Esophagus (tissue), 2 donors: ENCODE results near the gene ZBTB42. TPM values are rescaled to one million over a fixed set of nuclear protein-coding genes. Genes with fewer than 3 reads are reported as not detected.

Experiments used
- H3K27ac ChIP-seq, 2 donors: one replicate each; pipeline ENCODE4 v1.5.1; 2013; ENCODE audit warnings: low read depth in 2 of 2, mild to moderate bottlenecking in 2 of 2, inconsistent platforms in 1 of 2, low read length in 1 of 2, moderate library complexity in 1 of 2
- H3K27me3 ChIP-seq, 2 donors: one replicate each; pipeline ENCODE4 v1.6.1; 2013; ENCODE audit warnings: low read length in 2 of 2, control low read depth in 1 of 2, mild to moderate bottlenecking in 1 of 2; ENCODE audit not compliant: insufficient read depth in 2 of 2, control insufficient read depth in 1 of 2
- H3K36me3 ChIP-seq, 2 donors: one replicate each; pipeline ENCODE4 v1.6.1; 2013; ENCODE audit warnings: low read length in 1 of 2; ENCODE audit not compliant: control insufficient read depth in 2 of 2, insufficient read depth in 2 of 2
- H3K4me1 ChIP-seq, 2 donors: one replicate each; pipeline ENCODE4 v1.6.1; 2013; ENCODE audit warnings: low read length in 1 of 2; ENCODE audit not compliant: control insufficient read depth in 2 of 2, insufficient read depth in 2 of 2
- H3K4me3 ChIP-seq, 2 donors: one replicate each; pipeline ENCODE4 v1.5.1; 2013; ENCODE audit warnings: low read length in 2 of 2, mild to moderate bottlenecking in 2 of 2, low read depth in 1 of 2, moderate library complexity in 1 of 2
- H3K9me3 ChIP-seq, 2 donors: one replicate each; pipeline ENCODE4 v1.6.1; 2013; ENCODE audit warnings: mild to moderate bottlenecking in 2 of 2, low read depth in 1 of 2, low read length in 1 of 2, moderate library complexity in 1 of 2; ENCODE audit not compliant: control insufficient read depth in 2 of 2, insufficient read depth in 1 of 2
- WGBS, 2 donors: extraction: QIAGEN DNeasy Blood & Tissue Kit; methylation state at CpG; one replicate each; pipeline ENCODE4 v1.1.7; 2013; 5-methylcytosine and 5-hydroxymethylcytosine counted together
- polyA plus RNA-seq, 2 donors: library from polyadenylated mRNA; stranded (reverse); fragments of 200-250 nt; gene quantifications; one replicate each; pipeline ENCODE4 v1.2.3, GENCODE V29; 2013
- donor health status: healthy with polysubstance abuse.
- donor health status: Bipolar disorder and iron deficiency.

The ZBTB42 gene
- polyA plus RNA-seq, 2 donors = 5.0 TPM

GRCh38 chr14:104782086-104782807 is 18.7 kb upstream of the ZBTB42 start:
- WGBS, 2 donors = 89 to 90% methylated on average over 27 to 28 of the region's 28 CpGs
- H3K27ac ChIP-seq = no peak overlapping the region
- no peaks in the 10 kb centered on the region for H3K27me3 ChIP-seq
- H3K4me1 ChIP-seq = peaks cover 2 to 8% of the 10 kb centered on the region in 2 donors
- peaks cover 0 to 22% of the 10 kb centered on the region in 2 donors for H3K36me3 ChIP-seq
- H3K4me3 ChIP-seq = no peak overlapping the region
- no peaks in the 10 kb centered on the region for H3K9me3 ChIP-seq

- no peak overlapping the region for H3K27ac ChIP-seq
- peaks cover 4 to 10% of the 10 kb centered on the region in 2 donors for H3K4me1 ChIP-seq
- peaks cover 0 to 24% of the 10 kb centered on the region in 2 donors for H3K36me3 ChIP-seq
- H3K4me3 ChIP-seq = no peak overlapping the region
- no peaks in the 10 kb centered on the region for H3K9me3 ChIP-seq
- WGBS, 2 donors = 83 to 89% methylated on average over 12 to 13 of the region's 13 CpGs
- H3K27me3 ChIP-seq = no peaks in the 10 kb centered on the region
Measured at GRCh38 chr14:104782808-104783139, 18.1 kb upstream of the ZBTB42 start.

GRCh38 chr14:104783484-104784217 is 17.2 kb upstream of the ZBTB42 start:
- Histone ChIP-seq H3K27me3 (no peaks in the 10 kb centered on the region), H3K9me3 (no peaks in the 10 kb centered on the region), H3K4me3 (no peak overlapping the region), H3K36me3 (peaks cover 0 to 26% of the 10 kb centered on the region in 2 donors), H3K4me1 (peaks cover 5 to 13% of the 10 kb centered on the region in 2 donors), H3K27ac (no peak overlapping the region)
- WGBS, 2 donors = 70 to 84% methylated on average over 16 of the region's 16 CpGs

- WGBS, 2 donors = 76 to 79% methylated on average over 9 of the region's 9 CpGs
- Histone ChIP-seq H3K4me1 (peaks cover 6 to 11% of the 10 kb centered on the region in 2 donors), H3K9me3 (no peaks in the 10 kb centered on the region), H3K4me3 (no peak overlapping the region), H3K27ac (no peak overlapping the region), H3K36me3 (peaks cover 0 to 31% of the 10 kb centered on the region in 2 donors), H3K27me3 (no peaks in the 10 kb centered on the region)
Measured at GRCh38 chr14:104784218-104784568, 16.7 kb upstream of the ZBTB42 start.

- 69 to 71% methylated on average over 35 to 36 of the region's 36 CpGs for WGBS, 2 donors
- peaks cover 6 to 13% of the 10 kb centered on the region in 2 donors for H3K4me1 ChIP-seq
- no peaks in the 10 kb centered on the region for H3K9me3 ChIP-seq
- H3K36me3 ChIP-seq = peaks cover 0 to 31% of the 10 kb centered on the region in 2 donors
- no peaks in the 10 kb centered on the region for H3K27me3 ChIP-seq
- no peak overlapping the region for H3K4me3 ChIP-seq
- H3K27ac ChIP-seq = no peak overlapping the region
Measured at GRCh38 chr14:104784846-104785707, 15.8 kb upstream of the ZBTB42 start.

GRCh38 chr14:104785708-104786080 is 15.2 kb upstream of the ZBTB42 start:
- WGBS, 2 donors = 83 to 86% methylated on average over 13 of the region's 13 CpGs
- Histone ChIP-seq H3K4me3 (no peak overlapping the region), H3K4me1 (peaks cover 6 to 17% of the 10 kb centered on the region in 2 donors), H3K36me3 (peaks cover 0 to 32% of the 10 kb centered on the region in 2 donors), H3K27ac (no peak overlapping the region), H3K27me3 (no peaks in the 10 kb centered on the region), H3K9me3 (no peaks in the 10 kb centered on the region)

- no peaks in the 10 kb centered on the region for H3K27me3 ChIP-seq
- H3K9me3 ChIP-seq = no peaks in the 10 kb centered on the region
- no peak overlapping the region for H3K4me3 ChIP-seq
- WGBS, 2 donors = 38 to 40% methylated on average over 8 to 13 of the region's 14 CpGs
- H3K36me3 ChIP-seq = peaks cover 0 to 34% of the 10 kb centered on the region in 2 donors
- H3K4me1 ChIP-seq = peaks cover 6 to 20% of the 10 kb centered on the region in 2 donors
- no peak overlapping the region for H3K27ac ChIP-seq
Measured at GRCh38 chr14:104786091-104786586, 14.8 kb upstream of the ZBTB42 start.

GRCh38 chr14:104786726-104787675 is 13.9 kb upstream of the ZBTB42 start:
- H3K27me3 ChIP-seq = no peaks in the 10 kb centered on the region
- peaks cover 0 to 37% of the 10 kb centered on the region in 2 donors for H3K36me3 ChIP-seq
- peaks cover 7 to 24% of the 10 kb centered on the region in 2 donors for H3K4me1 ChIP-seq
- no peaks in the 10 kb centered on the region for H3K9me3 ChIP-seq
- H3K27ac ChIP-seq = no peak overlapping the region
- H3K4me3 ChIP-seq = no peak overlapping the region
- WGBS, 2 donors = 68 to 70% methylated on average over 30 of the region's 30 CpGs
